ENCODE results near the gene INKA2. TPM values are rescaled to one million over a fixed set of nuclear protein-coding genes. Genes with fewer than 3 reads are reported as not detected.

The INKA2 gene
- total RNA-seq, 1 experiment from 2014 or later = 12.3 TPM

GRCh38 chr1:111745675-111746613 lies 6.7 kb upstream of the INKA2 start:
- no peak overlapping the region for H3K56ac ChIP-seq (ENCODE audit: insufficient read length, low read depth, low read length)
- no peak for DNase-seq
- H3K4me1 ChIP-seq (ENCODE audit: insufficient read depth, low read length) = peaks cover 6% of the 10 kb centered on the region; the same call in 1 of the 2 replicates
- no peak overlapping the region for H4K5ac ChIP-seq (ENCODE audit: insufficient read length, low read depth, low read length)
- H3K18ac ChIP-seq (ENCODE audit: insufficient read length, low read depth, low read length) = no peak overlapping the region
- H2BK15ac ChIP-seq (ENCODE audit: low read depth, low read length) = no peak overlapping the region
- H3K79me2 ChIP-seq (ENCODE audit: insufficient read depth, low read length) = no peaks in the 10 kb centered on the region
- no CpG with 5 or more reads among the region's 9 CpGs for whole genome bisulfite sequencing (ENCODE audit: extremely low coverage, insufficient read length, low lambda C conversion rate)
- no peaks in the 10 kb centered on the region for H3K23me2 ChIP-seq (ENCODE audit: insufficient read length, low read depth, low read length, poor library complexity, severe bottlenecking)
- no peak overlapping the region for H4K8ac ChIP-seq (replicated peaks; ENCODE audit: insufficient read length, low read depth, low read length)
- no peaks in the 10 kb centered on the region for H3K79me1 ChIP-seq (ENCODE audit: insufficient read depth, low read depth, low read length, poor library complexity, severe bottlenecking)
- no peak overlapping the region for H2BK12ac ChIP-seq (ENCODE audit: insufficient read length, low read depth, low read length)
- H2AK5ac ChIP-seq (ENCODE audit: insufficient read length, low read length) = no peak overlapping the region
- H3K4me2 ChIP-seq (ENCODE audit: insufficient read depth, insufficient read length, low read length) = no peak overlapping the region
- H3K27me3 ChIP-seq (ENCODE audit: insufficient read depth, low read length) = no peaks in the 10 kb centered on the region
- H3K14ac ChIP-seq (ENCODE audit: insufficient read depth, low read length) = no peak overlapping the region
- no peak overlapping the region for H3K27ac Mint-ChIP-seq
- peaks cover 30% of the 10 kb centered on the region for H3K27me3 Mint-ChIP-seq (ENCODE audit: low read depth)
- H3K23ac ChIP-seq (ENCODE audit: insufficient read length, low read depth, low read length) = no peak overlapping the region
- H4K20me1 ChIP-seq (ENCODE audit: control insufficient read depth, insufficient read depth, insufficient read length) = no peaks in the 10 kb centered on the region
- no peaks in the 10 kb centered on the region; a peak in 1 of 7 replicates for H3K36me3 Mint-ChIP-seq (ENCODE audit: insufficient read depth in 1 of 3, low read depth in 3 of 3)
- TF ChIP-seq, protein P1, sequence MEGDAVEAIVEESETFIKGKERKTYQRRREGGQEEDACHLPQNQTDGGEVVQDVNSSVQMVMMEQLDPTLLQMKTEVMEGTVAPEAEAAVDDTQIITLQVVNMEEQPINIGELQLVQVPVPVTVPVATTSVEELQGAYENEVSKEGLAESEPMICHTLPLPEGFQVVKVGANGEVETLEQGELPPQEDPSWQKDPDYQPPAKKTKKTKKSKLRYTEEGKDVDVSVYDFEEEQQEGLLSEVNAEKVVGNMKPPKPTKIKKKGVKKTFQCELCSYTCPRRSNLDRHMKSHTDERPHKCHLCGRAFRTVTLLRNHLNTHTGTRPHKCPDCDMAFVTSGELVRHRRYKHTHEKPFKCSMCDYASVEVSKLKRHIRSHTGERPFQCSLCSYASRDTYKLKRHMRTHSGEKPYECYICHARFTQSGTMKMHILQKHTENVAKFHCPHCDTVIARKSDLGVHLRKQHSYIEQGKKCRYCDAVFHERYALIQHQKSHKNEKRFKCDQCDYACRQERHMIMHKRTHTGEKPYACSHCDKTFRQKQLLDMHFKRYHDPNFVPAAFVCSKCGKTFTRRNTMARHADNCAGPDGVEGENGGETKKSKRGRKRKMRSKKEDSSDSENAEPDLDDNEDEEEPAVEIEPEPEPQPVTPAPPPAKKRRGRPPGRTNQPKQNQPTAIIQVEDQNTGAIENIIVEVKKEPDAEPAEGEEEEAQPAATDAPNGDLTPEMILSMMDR (conservative IDR thresholded peaks at IDR 0.05) = no peak
- no peak overlapping the region for H2BK5ac ChIP-seq (ENCODE audit: insufficient read length, low read length)
- no peak overlapping the region for H3T11ph ChIP-seq (ENCODE audit: low read length)
- no peak overlapping the region for H3K9ac ChIP-seq (ENCODE audit: extremely low read depth, insufficient read length, low read length)
- no peaks in the 10 kb centered on the region for H3K9me3 ChIP-seq (ENCODE audit: control insufficient read depth, low read depth, low read length)
- no peaks in the 10 kb centered on the region; a peak in 2 of 5 replicates for H3K9me3 Mint-ChIP-seq
- no peak overlapping the region for H3K4me3 Mint-ChIP-seq
- no peak overlapping the region for H4K91ac ChIP-seq (ENCODE audit: insufficient read length, low read depth, low read length)
- H3K27ac ChIP-seq (ENCODE audit: insufficient read length, low read depth, low read length) = no peak overlapping the region
- no peak overlapping the region for H3K4ac ChIP-seq (ENCODE audit: low read depth, low read length)
- no peak overlapping the region for H2BK120ac ChIP-seq (ENCODE audit: low read depth, low read length, poor library complexity, severe bottlenecking)
- no peak overlapping the region for H2AFZ ChIP-seq (ENCODE audit: low read length)
- no peak overlapping the region for H2BK20ac ChIP-seq (ENCODE audit: low read depth, low read length, poor library complexity, severe bottlenecking)
- peaks cover 27 to 32% of the 10 kb centered on the region in 2 experiments for H3K4me1 Mint-ChIP-seq
